Frontal cortex (tissue), 4 donors: Measurements from ENCODE around the gene KLK15. TPM values are rescaled to one million over a fixed set of nuclear protein-coding genes. Genes with fewer than 3 reads are reported as not detected.
"Not testable (repeated sequence)": the region's sequence is repeated elsewhere in the genome, so short reads cannot be mapped to it uniquely, and the experiment has no call there.

Source experiments
- DNase-seq, 2 donors: peaks; one replicate each; pipeline ENCODE4 v3.0.0; 2012; ENCODE audit warnings: low spot score in 2 of 2
- FAIRE-seq: peaks from 2 replicates; lab custom pipeline; 2012; peaks lifted over from hg19 to GRCh38; lab: Jason Lieb, UNC
- total RNA-seq: library from RNA; depleted of rRNA; stranded (reverse); fragments of >200 nt; gene quantifications from one replicate; pipeline ENCODE4 v1.2.3, GENCODE V29; 2014
- donor health status: control.
- donor health status: control.
- donor health status: control.

KLK15 gene
- total RNA-seq, 1 donor from 2014 or later, result not detected

DNA sequence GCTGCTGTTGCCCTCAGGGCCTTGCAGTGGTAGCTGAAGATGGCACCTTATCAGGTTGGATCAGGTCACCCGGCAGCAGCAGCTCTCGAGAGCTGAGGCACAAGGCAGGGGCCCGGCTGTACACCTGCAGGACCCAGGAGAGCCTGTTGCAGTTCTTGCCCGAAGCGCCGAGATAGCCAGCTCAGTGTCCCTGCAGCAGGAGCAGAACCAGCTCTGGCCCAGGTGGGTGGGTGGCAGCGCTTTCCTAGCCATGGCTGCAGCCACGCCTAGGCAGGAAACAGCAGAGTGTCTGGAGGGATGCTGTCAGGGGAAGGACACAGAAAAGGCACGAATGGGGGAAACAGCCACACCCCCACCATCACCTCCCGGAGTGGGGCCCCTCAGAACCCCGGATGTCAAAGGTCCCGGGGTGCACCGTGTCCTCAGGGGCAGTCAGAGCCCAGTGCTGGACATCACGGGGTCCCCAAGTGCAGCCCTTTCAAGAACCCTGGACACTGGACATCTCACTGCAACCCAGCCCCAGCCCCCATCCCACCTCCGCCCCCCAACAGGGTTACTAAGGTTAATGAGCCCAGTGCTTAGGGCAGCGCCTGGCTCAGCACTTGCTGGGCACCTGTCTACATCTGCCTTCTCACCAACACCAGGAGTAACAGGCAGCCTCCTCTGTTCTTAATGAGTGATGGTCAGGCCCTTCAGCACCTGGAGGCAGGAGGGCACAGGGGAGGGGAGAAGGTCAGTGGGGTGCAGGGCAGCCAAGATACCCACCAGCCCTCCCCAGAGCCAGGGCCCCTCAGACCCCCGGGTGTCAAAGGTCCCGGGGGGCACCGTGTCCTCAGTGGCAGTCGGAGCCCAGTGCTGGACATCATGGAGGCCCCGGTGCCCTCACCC is 34.5 kb downstream of the KLK15 start:
- no peak for FAIRE-seq
- no peak for DNase-seq

DNA sequence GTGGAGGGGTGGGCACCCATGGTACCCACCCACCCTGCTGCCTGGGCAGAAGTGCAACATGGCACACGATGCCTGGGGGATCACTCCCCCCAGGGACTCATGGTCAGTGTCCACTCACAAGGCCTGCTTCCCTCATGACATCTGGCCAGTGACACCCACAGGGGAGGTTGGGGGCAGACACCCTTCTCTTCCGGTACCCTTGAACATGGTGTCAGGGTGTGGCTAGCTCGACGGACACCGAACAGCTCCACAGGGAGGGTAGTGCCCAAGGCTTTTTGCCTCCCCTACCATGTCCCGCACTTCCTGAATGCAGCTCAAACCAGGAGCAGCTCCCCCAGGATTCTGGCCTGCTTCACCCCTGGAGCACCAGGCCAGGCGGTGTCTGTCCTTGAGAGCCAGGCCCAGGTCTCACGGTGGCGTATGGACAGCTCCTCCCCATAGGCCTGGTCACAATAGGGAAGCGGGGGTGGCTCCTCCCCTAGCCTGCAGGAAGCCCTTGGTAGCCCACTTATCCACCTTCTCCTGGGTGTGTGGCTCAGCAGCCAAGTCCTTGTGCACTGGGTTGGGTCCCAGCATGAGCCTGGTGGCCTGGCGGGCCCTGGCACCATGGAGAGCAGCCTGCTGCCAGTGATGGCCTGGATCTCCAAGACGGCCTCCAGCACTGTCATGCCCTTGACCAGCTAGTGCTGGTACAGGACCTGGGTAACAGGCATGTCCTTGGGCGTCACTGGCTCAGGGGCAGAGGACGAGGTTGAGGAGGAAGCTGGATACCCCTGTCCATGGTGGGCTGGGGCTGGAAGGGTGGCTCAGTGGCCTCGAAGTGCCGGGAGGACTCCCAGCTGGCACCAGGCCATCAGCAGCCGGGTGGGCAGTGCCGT is 35.4 kb downstream of the KLK15 start:
- no peak for FAIRE-seq
- DNase-seq, result no peak

DNA sequence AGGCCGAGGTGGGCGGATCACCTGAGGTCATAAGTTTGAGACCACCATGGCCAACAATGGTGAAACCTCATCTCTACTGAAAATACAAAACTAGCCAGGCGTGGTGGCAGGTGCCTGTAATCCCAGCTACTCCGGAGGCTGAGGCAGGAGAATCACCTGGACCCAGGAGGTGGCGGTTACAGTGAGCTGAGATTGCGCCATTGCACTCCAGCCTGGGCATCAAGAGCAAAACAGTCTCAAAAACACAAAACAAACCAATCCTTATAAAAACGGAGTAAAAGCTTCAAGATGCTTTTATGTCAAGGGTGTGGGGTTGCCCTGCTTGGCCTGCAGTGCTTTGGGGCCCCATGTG is 36.0 kb downstream of the KLK15 start:
- FAIRE-seq (no peak), DNase-seq (no peak)

DNA sequence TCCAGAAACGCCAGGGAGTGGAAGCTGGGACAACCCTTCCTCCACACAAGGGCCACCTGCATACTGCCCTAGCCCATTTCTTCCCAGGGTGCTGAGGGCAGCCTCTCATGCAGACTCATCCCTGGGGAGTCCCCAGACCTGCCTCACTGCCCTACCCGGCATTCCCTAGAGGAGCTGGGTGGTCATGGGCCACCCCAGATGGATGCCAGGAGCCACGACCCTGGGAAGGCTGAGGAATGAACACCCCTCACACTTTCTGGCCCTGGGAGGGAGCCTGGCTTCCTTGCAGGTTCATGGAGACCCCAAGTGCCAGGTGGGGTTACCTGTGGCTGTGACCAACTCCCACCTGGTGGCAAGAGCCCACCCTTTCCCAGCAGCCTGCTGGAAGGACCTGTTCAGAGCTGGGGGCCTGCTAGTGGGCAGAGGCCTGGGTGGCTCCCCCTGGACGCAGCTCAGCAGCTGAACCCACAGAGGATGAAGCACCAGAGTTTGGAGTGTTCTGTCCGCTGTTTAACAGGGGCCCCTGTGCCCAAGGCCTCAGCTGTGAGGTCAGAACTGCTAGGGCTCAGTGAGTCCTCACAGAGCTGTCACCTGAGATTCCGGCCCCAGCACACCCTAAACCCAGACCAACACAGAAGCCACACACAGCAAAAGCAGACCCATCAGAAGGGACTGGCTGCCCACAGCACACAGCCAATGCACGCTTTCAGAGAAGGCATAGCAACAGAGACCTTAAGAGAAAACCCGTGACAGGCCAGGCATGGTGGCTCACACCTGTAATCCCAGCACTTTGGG is 36.5 kb downstream of the KLK15 start:
- no peak for DNase-seq
- no peak for FAIRE-seq

DNA sequence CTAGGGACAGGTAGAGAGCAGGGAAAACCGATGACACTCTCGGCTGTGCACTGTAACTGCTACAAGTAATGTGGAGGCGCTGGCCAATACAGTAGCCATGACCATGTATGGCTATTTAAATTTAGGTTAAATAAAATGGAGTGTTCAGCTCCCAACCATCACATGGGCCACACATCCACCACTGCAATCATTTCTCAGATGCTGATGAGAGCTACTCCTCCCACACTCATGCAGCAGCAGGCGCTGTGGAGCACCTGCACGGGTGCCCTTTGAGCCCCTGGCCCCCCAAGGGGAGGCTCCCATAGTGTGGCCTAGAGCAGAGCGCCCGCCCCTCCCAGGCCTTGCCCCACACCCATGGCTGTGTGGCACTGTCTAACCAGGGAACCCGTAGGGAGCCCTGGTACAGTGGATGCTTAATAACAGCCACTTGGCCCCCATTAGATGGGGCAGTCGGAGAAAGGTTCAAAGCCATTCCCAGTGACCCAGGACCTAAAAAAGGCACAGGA is 37.2 kb downstream of the KLK15 start:
- FAIRE-seq (no peak), DNase-seq (no peak)

DNA sequence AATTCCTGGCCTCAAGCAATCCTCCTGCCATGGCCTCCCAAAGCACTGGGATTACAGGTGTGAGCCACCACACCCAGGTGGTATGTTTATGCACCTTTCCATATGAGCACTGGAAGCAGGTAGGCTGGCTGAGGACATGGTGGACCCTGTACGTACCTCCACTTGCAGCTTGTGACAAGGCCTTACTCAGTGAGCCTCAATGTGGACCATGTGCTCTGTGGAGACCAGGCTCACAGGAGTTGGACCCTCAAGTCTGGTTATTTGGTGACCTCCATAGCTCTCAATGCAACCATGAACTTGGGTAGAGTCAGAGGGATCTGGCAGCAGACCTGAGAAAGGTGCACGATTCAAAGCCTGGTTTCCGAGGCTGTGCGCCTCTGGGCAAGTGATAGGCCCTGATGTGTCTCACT is 37.7 kb downstream of the KLK15 start:
- FAIRE-seq, result no peak
- DNase-seq, result no peak

DNA sequence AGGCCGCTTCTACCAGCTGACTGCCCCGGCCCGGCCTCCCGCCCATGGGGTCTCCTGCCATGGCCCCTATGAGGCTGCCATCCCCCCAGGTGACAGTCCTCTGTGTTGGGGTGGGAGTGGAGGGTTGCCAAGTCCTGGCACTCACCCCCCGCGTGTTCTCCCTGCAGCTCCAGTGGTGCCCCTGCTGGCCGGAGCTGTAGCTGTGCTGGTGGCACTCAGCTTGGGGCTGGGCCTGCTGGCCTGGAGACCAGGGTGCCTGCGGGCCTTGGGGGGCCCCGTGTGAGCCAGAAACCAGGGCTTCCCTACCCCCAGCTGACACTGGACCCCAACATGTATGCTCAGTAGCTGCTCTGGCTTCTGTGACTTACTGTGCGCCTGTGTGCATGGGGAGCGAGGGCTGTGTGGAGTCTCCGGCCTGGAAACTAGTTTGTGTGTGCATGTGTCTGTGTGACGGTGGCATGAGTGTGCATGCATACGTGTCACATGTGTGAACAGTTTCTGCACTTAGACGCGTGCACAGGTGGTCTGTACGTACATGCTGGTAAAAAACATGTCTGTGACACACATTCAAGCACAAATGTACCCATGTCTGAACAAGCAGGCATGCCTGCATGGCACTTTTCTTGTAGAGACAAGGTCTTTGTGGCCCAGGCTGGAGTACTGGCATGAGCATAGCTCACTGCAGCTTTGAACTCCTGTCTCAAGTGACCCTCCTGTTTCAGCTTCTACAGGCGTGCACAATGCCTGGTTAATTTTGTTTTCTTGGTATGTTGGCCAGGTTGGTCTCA is 38.3 kb downstream of the KLK15 start:
- DNase-seq (no peak), FAIRE-seq (no peak)

DNA sequence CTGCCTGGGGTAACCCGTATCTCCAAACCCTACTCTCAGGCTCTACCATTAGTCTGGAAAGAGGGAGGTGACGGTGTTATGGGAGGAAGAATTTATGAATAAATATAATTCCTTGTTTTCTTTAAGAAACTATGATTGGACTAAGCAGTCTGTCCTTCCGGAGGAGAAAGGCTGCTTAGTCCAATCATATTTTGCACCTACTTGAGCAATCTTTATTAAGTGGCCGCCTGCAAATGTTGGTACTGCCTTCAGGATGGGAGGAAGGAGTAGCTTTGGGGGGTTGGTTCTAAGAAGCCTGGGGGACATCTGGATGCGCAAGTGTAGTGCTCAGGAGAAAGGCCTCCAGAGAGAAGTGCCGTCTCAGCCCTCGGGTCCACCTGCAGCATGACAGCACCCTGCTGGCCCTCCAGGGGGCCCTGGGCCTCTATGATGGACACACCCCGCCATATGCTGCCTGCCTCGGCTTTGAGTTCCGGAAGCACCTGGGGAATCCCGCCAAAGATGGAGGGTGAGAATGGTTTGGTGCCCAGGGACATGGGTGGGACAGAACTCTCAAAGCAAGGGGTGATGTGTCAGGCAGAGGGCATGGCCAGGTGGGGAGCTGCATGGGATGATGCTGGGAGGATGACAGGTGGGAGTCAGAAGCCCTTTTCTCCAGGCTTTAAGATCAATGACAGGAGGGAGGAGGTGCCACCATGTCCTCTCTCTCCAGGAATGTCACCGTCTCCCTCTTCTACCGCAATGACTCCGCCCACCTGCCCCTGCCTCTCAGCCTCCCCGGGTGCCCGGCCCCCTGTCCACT is 39.1 kb downstream of the KLK15 start:
- FAIRE-seq (no peak), DNase-seq (no peak)

DNA sequence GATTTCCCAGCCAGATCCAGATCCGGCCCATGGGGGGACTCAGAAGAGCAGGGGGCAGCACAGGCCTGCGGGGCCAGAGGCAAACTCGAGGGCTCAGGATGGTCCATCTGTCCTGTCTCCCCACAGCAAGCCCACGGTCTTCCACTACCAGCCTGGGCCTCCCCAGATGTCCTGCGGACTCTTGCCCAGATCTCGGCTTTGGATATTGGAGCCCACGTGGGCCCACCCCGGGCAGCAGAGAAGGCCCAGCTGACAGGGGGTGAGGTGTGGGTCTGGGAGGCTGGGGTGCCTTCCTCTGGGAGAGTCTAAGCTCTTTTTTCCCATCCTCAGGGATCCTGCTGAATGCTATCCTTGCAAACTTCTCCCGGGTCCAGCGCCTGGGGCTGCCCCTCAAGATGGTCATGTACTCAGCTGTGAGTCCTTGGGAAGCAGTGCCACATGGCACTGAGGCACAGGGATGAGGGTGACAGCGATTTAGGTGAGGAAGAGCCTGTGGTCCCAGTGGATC is 39.8 kb downstream of the KLK15 start:
- FAIRE-seq, result no peak
- DNase-seq, result no peak

DNA sequence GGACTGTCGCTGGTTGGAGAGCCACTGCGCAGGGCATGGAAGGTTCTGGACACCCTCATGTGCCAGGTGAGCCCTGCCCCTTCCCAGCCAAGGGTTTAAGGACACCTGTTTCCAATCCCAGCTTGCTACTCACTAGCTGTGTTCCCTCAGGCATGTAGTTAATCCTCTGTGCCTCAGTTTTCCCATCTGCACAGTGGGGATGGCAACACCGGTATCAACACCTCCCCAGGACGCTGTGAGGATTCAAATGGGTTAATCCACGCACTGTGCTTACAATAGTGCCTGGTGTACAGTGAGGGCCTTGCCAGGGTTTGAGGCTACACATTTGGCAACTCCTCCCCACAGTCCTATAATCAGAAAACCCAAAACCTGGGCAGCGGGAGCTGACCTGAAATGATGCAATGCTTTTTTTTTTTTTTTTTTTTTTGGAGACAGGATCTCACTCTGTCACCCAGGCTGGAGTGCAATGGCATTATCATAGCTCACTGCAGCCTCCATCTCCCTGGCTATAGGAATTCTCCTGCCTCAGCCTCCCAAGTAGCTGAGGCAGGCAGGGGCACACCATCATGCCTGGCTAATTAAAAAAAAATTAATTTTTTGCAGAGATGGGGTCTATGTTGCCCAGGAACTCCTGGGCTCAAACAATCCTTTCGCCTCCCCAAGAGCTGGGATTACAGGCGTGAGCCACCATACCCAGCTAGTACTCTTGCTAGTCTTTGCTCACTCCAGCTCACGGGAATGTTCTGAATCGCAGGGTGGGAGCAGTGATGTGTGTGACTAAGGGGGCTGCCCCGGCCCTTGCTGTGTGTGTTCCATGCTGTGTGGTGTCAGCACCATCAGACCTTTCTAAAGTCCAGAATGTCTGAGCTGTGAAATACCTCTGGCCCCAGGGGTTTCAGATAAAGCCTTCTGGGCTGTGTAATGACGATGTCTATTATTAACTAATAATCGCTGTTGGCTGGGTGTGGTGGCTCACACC is 40.8 kb downstream of the KLK15 start:
- DNase-seq, result no peak
- no peak for FAIRE-seq

DNA sequence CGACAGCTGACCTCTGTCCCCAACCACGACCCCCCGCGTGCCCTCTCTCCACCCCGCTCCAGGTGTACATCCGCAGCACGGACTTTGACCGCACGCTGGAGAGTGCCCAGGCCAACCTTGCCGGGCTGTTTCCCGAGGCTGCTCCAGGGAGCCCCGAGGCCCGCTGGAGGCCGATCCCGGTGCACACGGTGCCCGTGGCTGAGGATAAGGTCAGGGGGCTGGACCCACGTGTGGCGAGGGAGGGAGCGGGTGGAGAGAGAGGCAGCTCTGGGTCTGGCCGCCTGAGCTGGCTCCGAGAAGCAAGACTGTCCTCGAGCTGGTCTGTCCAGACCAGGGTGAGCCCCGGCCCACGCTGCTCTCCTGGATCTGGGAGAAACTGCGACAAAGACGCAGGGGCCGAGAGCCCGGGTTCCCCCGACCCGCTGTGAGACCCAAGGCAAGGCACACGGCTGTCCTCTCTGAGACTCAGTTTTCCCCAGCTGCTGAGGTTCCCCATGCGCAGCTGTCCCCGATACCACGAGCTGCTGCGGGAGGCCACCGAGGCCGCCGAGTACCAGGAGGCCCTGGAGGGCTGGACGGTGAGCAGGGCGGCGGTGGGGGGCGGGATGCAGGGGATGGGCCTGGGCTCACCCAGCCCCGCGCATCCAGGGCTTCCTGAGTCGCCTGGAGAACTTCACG is 41.6 kb downstream of the KLK15 start:
- DNase-seq (no peak), FAIRE-seq (no peak)

DNA sequence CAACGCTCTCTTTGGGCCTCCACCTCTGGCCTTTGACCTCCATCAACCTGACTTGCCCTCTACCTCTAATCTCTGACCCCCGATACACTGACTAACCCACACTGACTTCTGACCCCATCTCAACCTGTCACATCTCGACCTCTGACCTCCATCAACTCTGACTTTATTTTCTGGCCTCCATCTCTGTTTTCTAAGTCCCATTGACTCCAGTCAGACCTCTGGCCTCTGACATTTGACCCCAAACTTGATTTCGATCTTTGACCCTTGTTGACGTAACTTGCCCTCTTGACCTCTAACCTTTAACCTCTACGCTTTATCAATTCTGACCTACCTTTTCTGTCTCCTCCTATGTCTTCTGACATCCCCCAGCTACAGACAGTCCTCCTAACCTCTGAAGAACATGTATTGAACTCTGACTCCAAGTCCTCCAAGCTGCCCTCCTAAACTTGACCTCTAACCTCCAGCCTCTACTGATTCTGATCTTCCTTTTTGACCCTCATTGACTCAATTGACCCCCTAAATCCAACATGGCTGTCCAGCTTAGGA is 42.4 kb downstream of the KLK15 start:
- FAIRE-seq, result no peak
- no peak for DNase-seq

DNA sequence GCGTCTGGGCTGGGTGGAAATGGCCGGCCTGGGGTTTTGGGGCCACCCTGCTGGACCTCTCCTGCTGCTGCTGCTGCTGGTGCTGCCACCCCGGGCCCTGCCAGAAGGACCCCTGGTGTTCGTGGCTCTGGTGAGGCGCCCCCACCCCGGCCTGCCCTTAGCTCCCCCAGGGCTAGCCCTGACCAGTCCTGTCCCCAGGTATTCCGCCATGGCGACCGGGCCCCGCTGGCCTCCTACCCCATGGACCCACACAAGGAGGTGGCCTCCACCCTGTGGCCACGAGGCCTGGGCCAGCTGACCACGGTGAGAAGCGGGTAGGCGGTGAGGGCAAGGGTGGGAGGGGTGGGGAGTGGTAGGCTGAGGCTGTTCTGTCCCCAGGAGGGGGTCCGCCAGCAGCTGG is 43.0 kb downstream of the KLK15 start, which contains the start of gene ACP4:
Gene ACP4 (plus strand): TSS at position 20 of the 400 bp plus-strand sequence. CDS start 0 bp downstream, at position 20.
- FAIRE-seq (no peak), DNase-seq (no peak)

DNA sequence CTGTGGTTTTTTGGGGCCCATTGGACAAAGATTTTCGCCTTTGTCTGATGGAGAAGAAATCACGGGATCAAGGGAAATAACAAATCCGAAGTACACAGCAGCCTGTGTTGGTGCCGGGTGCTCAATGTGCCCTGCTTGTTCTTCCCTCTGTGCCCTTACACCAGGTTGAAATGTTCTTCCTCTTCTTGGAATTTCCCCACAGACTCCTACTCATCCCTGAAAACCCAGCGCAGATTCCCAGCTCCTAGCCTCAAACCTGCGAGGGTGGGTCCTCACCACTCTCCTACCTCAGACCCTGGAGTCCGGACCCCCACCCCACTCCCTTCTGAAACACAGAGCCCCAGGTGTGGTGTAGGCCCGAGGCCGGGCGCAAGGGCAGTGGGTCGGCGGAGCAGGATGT is 48.0 kb downstream of the KLK15 start:
- FAIRE-seq (no peak), DNase-seq (no peak)

DNA sequence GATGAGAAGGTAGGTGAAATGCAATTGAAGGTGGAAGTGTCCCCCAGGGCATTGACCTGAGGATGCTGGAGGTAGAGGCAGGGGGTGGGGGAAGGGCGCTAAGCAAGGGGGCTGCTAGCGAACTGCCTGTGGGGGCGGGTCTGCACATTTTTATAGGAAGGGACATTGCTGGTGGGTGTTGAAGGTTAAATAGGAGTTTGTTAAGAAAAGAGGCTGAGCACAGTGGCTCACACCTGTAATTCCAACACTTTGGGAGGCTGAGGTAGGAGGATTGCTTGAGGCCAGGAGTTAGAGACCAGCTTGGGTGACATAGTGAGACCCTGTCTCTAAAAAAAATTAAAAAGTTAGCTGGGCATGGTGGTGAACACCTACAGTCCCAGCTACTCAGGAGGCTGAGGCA is 48.7 kb downstream of the KLK15 start:
- no peak for DNase-seq
- FAIRE-seq, result no peak

DNA sequence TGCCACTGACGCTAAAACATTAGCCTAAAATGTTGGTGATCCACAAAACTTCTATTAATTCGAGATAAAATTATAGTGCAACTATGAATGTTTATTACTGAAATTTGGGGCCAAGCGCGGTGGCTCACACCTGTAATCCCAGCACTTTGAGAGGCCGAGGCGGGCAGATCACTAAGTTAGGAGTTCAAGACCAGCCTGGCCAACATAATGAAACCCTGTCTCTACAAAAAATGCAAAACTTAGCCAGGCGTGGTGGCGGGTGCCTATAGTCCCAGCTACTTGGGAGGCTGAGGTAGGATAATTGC is 49.6 kb downstream of the KLK15 start:
- not testable (repeated sequence) for DNase-seq, FAIRE-seq
